HAP-1 (cell line): ENCODE measurements around the gene MYO15B.
"Not testable (repeated sequence)": the region's sequence is repeated elsewhere in the genome, so short reads cannot be mapped to it uniquely, and the experiment has no call there.

Source experiments
- DNase-seq, 2 experiments: peaks; one replicate each; pipeline ENCODE4 v3.0.0-alpha.2; 2016 to 2020; ENCODE audit warnings: low spot score in 2 of 2
- H3K27me3 ChIP-seq: fragments of 250-450 bp; sonication (Bioruptor Pico); 2 replicates; pipeline ENCODE4 v1.5.1; 2020; ENCODE audit warnings: low read depth, mild to moderate bottlenecking, moderate library complexity
- H3K36me3 ChIP-seq: fragments of 250-450 bp; sonication (Bioruptor Pico); replicated peaks from 2 replicates; pipeline ENCODE4 v1.5.1; 2020; ENCODE audit warnings: mild to moderate bottlenecking
- H3K4me1 ChIP-seq: fragments of 250-450 bp; sonication (Bioruptor Pico); 2 replicates; pipeline ENCODE4 v1.5.1; 2020; ENCODE audit warnings: mild to moderate bottlenecking
- H3K4me3 ChIP-seq: fragments of 250-450 bp; sonication (Bioruptor Pico); 2 replicates; pipeline ENCODE4 v1.5.1; 2020; ENCODE audit warnings: mild to moderate bottlenecking, moderate library complexity
- H3K9me3 ChIP-seq: fragments of 250-450 bp; sonication (Bioruptor Pico); 2 replicates; pipeline ENCODE4 v1.5.1; 2020; ENCODE audit warnings: mild to moderate bottlenecking, moderate library complexity
- in situ Hi-C: fragments of 300-500 bp; cut with MboI; formaldehyde crosslinking; loops from 3 replicates; pipeline ENCODE4 v1.14.3; 2020; ENCODE audit warnings: low sequenced_read_pairs, inconsistent platforms, mixed read lengths

The MYO15B gene

GRCh38 chr17:75575728-75576127, 11.9 kb upstream of the MYO15B start:
- no peaks in the 10 kb centered on the region for H3K27me3 ChIP-seq
- peaks cover 5% of the 10 kb centered on the region for H3K4me1 ChIP-seq
- DNase-seq = no peak
- in situ Hi-C loops = no loop called here
- H3K9me3 ChIP-seq = no peaks in the 10 kb centered on the region
- H3K36me3 ChIP-seq = no peaks in the 10 kb centered on the region
- H3K4me3 ChIP-seq = no peak overlapping the region

- DNase-seq = no peak
- no peaks in the 10 kb centered on the region for H3K27me3 ChIP-seq
- in situ Hi-C loops = no loop called here
- no peak overlapping the region for H3K4me3 ChIP-seq
- peaks cover 5% of the 10 kb centered on the region for H3K4me1 ChIP-seq
- no peaks in the 10 kb centered on the region for H3K36me3 ChIP-seq
- H3K9me3 ChIP-seq = no peaks in the 10 kb centered on the region
These were observed 10.9 kb upstream of the MYO15B start for GRCh38 chr17:75576661-75577060.

GRCh38 chr17:75581121-75581725, 6.4 kb upstream of the MYO15B start:
- in situ Hi-C loops, H3K4me3 ChIP-seq, H3K36me3 ChIP-seq, H3K27me3 ChIP-seq, H3K9me3 ChIP-seq, H3K4me1 ChIP-seq: not testable (repeated sequence)
- DNase-seq = peak in 1 of 2 experiments; percentile 47

- H3K27me3 ChIP-seq, H3K9me3 ChIP-seq, in situ Hi-C loops, H3K4me3 ChIP-seq, H3K36me3 ChIP-seq, H3K4me1 ChIP-seq, DNase-seq: not testable (repeated sequence)
These were observed 4.4 kb upstream of the MYO15B start for GRCh38 chr17:75583197-75583596.

GRCh38 chr17:75584849-75585175, 2.8 kb upstream of the MYO15B start:
- DNase-seq = no peak
- H3K4me3 ChIP-seq = no peak overlapping the region
- peaks cover 4% of the 10 kb centered on the region for H3K4me1 ChIP-seq
- no peaks in the 10 kb centered on the region for H3K9me3 ChIP-seq
- no peaks in the 10 kb centered on the region for H3K27me3 ChIP-seq
- in situ Hi-C loops = no loop called here
- H3K36me3 ChIP-seq = no peaks in the 10 kb centered on the region

- no peaks in the 10 kb centered on the region for H3K9me3 ChIP-seq
- in situ Hi-C loops = no loop called here
- no peaks in the 10 kb centered on the region for H3K36me3 ChIP-seq
- H3K4me3 ChIP-seq = 0 out of 2 replicates have a peak overlapping the region, but pooled peaks have one; percentile 4
- peaks cover 4% of the 10 kb centered on the region for H3K4me1 ChIP-seq
- no peak for DNase-seq
- no peaks in the 10 kb centered on the region for H3K27me3 ChIP-seq
These were observed 1.0 kb downstream of the MYO15B start for GRCh38 chr17:75588596-75589011.

GRCh38 chr17:75589012-75589918, 1.7 kb downstream of the MYO15B start:
- peak; percentile 86 to 99 for DNase-seq
- in situ Hi-C loops = no loop called here
- Histone ChIP-seq H3K27me3 (no peaks in the 10 kb centered on the region), H3K36me3 (no peaks in the 10 kb centered on the region), H3K4me3 (peak overlapping the region; percentile 44), H3K4me1 (peaks cover 4% of the 10 kb centered on the region), H3K9me3 (no peaks in the 10 kb centered on the region)

GRCh38 chr17:75589919-75590303, 2.3 kb downstream of the MYO15B start:
- in situ Hi-C loops = no loop called here
- Histone ChIP-seq H3K36me3 (no peaks in the 10 kb centered on the region), H3K4me3 (peak overlapping the region; percentile 44)

GRCh38 chr17:75590314-75590761, 2.7 kb downstream of the MYO15B start:
- Histone ChIP-seq H3K36me3 (no peaks in the 10 kb centered on the region), H3K9me3 (no peaks in the 10 kb centered on the region), H3K27me3 (no peaks in the 10 kb centered on the region), H3K4me1 (peaks cover 4% of the 10 kb centered on the region), H3K4me3 (no peak overlapping the region)
- in situ Hi-C loops = no loop called here
- no peak for DNase-seq

More at GRCh38 chr17:75589919-75590303, 2.3 kb downstream of the MYO15B start:
- no peak for DNase-seq
- H3K4me1 ChIP-seq = peaks cover 4% of the 10 kb centered on the region
- no peaks in the 10 kb centered on the region for H3K9me3 ChIP-seq
- H3K27me3 ChIP-seq = no peaks in the 10 kb centered on the region

GRCh38 chr17:75590849-75591721, 3.5 kb downstream of the MYO15B start:
- in situ Hi-C loops = no loop called here
- no peaks in the 10 kb centered on the region for H3K36me3 ChIP-seq
- no peak for DNase-seq
- H3K4me3 ChIP-seq = no peak overlapping the region
- no peaks in the 10 kb centered on the region for H3K27me3 ChIP-seq
- peaks cover 4% of the 10 kb centered on the region for H3K4me1 ChIP-seq
- H3K9me3 ChIP-seq = no peaks in the 10 kb centered on the region

GRCh38 chr17:75591722-75592302, 4.2 kb downstream of the MYO15B start:
- Histone ChIP-seq H3K4me3 (no peak overlapping the region), H3K9me3 (no peaks in the 10 kb centered on the region), H3K27me3 (no peaks in the 10 kb centered on the region), H3K4me1 (peaks cover 4% of the 10 kb centered on the region), H3K36me3 (no peaks in the 10 kb centered on the region)
- DNase-seq = no peak
- in situ Hi-C loops = no loop called here

GRCh38 chr17:75592348-75593020, 4.9 kb downstream of the MYO15B start:
- Histone ChIP-seq H3K27me3 (no peaks in the 10 kb centered on the region), H3K36me3 (no peaks in the 10 kb centered on the region), H3K4me1 (peaks cover 4% of the 10 kb centered on the region), H3K4me3 (no peak overlapping the region), H3K9me3 (no peaks in the 10 kb centered on the region)
- in situ Hi-C loops = no loop called here
- no peak for DNase-seq

GRCh38 chr17:75593430-75593829, 5.8 kb downstream of the MYO15B start:
- H3K36me3 ChIP-seq, H3K9me3 ChIP-seq, H3K4me3 ChIP-seq, H3K4me1 ChIP-seq, in situ Hi-C loops, DNase-seq, H3K27me3 ChIP-seq: not testable (repeated sequence)
